K562 (cell line): Measurements from ENCODE around the gene GFRA1.

Experiments used
- GABPB1 ChIP-seq: sonication (generic); formaldehyde crosslinking; IDR thresholded peaks from 2 replicates; pipeline ENCODE4 v1.8.0; 2022; ENCODE audit warnings: mild to moderate bottlenecking, missing genetic modification reagents
- POLR2AphosphoS5 ChIP-seq: IDR thresholded peaks from 2 replicates; pipeline ENCODE4 v1.6.1; 2011; ENCODE audit warnings: mild to moderate bottlenecking, low read depth, low read length, moderate library complexity; ENCODE audit not compliant: control insufficient read depth, insufficient read depth
- RNF2 ChIP-seq: sonication (generic); IDR thresholded peaks from 2 replicates; pipeline ENCODE4 v1.6.1; 2016
- TEAD4 ChIP-seq, 2 experiments: sonication (generic) in 1 of 2; formaldehyde crosslinking in 1 of 2; IDR thresholded peaks; 2 replicates each; pipeline versions ENCODE4 v1.6.1 to v1.8.0; 2012 to 2022; ENCODE audit warnings: borderline replicate concordance in 1 of 2, inconsistent platforms in 1 of 2, low read length in 1 of 2, mild to moderate bottlenecking in 1 of 2, missing genetic modification reagents in 1 of 2
- ZC3H11A ChIP-seq: IDR thresholded peaks from 2 replicates; pipeline ENCODE4 v1.6.1; 2012; ENCODE audit warnings: low read depth, low read length, improper control_type of control experiment
- ZNF785 ChIP-seq: fragments of 250-450 bp; sonication (Bioruptor Pico); IDR thresholded peaks from 2 replicates; pipeline ENCODE4 v1.4.0; 2020; ENCODE audit warnings: mild to moderate bottlenecking
- TF ChIP-seq, protein P1 (sequence below), 3 experiments: IDR thresholded peaks in 2 of 3; conservative IDR thresholded peaks in 1 of 3; 2 replicates each; pipeline ENCODE4 v1.5.1; 2011 to 2012; ENCODE audit warnings: low read length in 3 of 3, mild to moderate bottlenecking in 3 of 3, control low read depth in 2 of 3, improper control_type of control experiment in 1 of 3, inconsistent platforms in 1 of 3, low read depth in 1 of 3, mixed read lengths in 1 of 3, moderate library complexity in 1 of 3; ENCODE audit not compliant: insufficient read depth in 2 of 3
- TF ChIP-seq, protein P2 (sequence below), 2 experiments: fragments of 450-650 bp; formaldehyde crosslinking in 1 of 2; IDR thresholded peaks; 2 replicates each; pipeline versions ENCODE4 v1.4.0 to v1.6.1; 2014 to 2020; ENCODE audit warnings: mild to moderate bottlenecking in 2 of 2, borderline replicate concordance in 1 of 2, low read depth in 1 of 2

DNA sequence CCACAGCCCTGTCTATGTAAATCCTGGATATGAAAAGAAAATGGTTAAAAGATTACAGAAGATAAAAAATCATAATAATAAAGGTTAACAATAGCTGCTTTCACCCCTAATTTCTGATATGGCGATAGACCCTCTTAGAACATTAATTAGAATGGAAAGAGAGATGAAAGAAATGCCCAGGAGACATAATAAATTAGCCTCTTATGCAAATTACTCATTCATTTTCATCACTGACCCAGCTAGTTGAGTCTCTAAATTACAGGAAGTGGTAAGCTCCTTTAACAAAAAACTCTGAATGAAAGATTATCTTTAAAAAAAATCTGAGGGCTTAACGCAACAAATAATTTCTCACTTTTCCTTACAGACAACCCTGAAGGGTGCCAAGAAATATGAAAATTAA is 12.4 kb downstream of the GFRA1 start:
- TF ChIP-seq TEAD4 (IDR thresholded peaks at IDR 0.05; ENCODE audit: low read length) (no peak), TEAD4 (CRISPR knock-in tag; IDR thresholded peaks at IDR 0.05; ENCODE audit: borderline replicate concordance) (no peak), ZNF785 (CRISPR knock-in tag) (no peak), ZC3H11A (no peak), RNF2 (no peak), GABPB1 (CRISPR knock-in tag) (no peak), POLR2AphosphoS5 (no peak)
- TF ChIP-seq, protein P1, sequence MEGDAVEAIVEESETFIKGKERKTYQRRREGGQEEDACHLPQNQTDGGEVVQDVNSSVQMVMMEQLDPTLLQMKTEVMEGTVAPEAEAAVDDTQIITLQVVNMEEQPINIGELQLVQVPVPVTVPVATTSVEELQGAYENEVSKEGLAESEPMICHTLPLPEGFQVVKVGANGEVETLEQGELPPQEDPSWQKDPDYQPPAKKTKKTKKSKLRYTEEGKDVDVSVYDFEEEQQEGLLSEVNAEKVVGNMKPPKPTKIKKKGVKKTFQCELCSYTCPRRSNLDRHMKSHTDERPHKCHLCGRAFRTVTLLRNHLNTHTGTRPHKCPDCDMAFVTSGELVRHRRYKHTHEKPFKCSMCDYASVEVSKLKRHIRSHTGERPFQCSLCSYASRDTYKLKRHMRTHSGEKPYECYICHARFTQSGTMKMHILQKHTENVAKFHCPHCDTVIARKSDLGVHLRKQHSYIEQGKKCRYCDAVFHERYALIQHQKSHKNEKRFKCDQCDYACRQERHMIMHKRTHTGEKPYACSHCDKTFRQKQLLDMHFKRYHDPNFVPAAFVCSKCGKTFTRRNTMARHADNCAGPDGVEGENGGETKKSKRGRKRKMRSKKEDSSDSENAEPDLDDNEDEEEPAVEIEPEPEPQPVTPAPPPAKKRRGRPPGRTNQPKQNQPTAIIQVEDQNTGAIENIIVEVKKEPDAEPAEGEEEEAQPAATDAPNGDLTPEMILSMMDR (IDR thresholded peaks at IDR 0.05 in 2 of 3, conservative IDR thresholded peaks at IDR 0.05 in 1 of 3; ENCODE audit: insufficient read depth in 2 of 3, low read depth in 1 of 3, low read length in 3 of 3): no peak
- TF ChIP-seq, protein P2, sequence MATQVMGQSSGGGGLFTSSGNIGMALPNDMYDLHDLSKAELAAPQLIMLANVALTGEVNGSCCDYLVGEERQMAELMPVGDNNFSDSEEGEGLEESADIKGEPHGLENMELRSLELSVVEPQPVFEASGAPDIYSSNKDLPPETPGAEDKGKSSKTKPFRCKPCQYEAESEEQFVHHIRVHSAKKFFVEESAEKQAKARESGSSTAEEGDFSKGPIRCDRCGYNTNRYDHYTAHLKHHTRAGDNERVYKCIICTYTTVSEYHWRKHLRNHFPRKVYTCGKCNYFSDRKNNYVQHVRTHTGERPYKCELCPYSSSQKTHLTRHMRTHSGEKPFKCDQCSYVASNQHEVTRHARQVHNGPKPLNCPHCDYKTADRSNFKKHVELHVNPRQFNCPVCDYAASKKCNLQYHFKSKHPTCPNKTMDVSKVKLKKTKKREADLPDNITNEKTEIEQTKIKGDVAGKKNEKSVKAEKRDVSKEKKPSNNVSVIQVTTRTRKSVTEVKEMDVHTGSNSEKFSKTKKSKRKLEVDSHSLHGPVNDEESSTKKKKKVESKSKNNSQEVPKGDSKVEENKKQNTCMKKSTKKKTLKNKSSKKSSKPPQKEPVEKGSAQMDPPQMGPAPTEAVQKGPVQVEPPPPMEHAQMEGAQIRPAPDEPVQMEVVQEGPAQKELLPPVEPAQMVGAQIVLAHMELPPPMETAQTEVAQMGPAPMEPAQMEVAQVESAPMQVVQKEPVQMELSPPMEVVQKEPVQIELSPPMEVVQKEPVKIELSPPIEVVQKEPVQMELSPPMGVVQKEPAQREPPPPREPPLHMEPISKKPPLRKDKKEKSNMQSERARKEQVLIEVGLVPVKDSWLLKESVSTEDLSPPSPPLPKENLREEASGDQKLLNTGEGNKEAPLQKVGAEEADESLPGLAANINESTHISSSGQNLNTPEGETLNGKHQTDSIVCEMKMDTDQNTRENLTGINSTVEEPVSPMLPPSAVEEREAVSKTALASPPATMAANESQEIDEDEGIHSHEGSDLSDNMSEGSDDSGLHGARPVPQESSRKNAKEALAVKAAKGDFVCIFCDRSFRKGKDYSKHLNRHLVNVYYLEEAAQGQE (IDR thresholded peaks at IDR 0.05; ENCODE audit: borderline replicate concordance): no peak
- TF ChIP-seq, protein P2 (CRISPR knock-in tag; IDR thresholded peaks at IDR 0.05; ENCODE audit: low read depth): no peak
